Right atrium auricular region (tissue), 2 donors: ENCODE results near the gene TTLL6. TPM values are rescaled to one million over a fixed set of nuclear protein-coding genes. Genes with fewer than 3 reads are reported as not detected.

Experiments
- DNase-seq: peaks from one replicate; pipeline ENCODE4 v3.0.0-alpha.2; 2019; ENCODE audit warnings: low spot score
- H3K27ac ChIP-seq, 2 donors: fragments of 200-600 bp; sonication (generic); 1 replicate in 1 of 2; 2 replicates in 1 of 2; pipeline ENCODE4 v1.5.1; 2016 to 2019
- H3K27me3 ChIP-seq, 2 donors: fragments of 200-600 bp; sonication (generic); one replicate each; pipeline versions ENCODE4 v1.5.1 to v1.6.0; 2017 to 2019
- H3K36me3 ChIP-seq: fragments of 200-600 bp; sonication (generic); one replicate; pipeline ENCODE4 v1.5.1; 2016
- H3K4me1 ChIP-seq, 2 donors: fragments of 200-600 bp; sonication (generic); one replicate each; pipeline versions ENCODE4 v1.5.1 to v1.6.0; 2017 to 2019
- H3K4me3 ChIP-seq, 2 donors: fragments of 200-600 bp; sonication (generic); 1 replicate in 1 of 2; 2 replicates in 1 of 2; pipeline ENCODE4 v1.5.1; 2017 to 2019; ENCODE audit warnings: mild to moderate bottlenecking in 1 of 2, moderate library complexity in 1 of 2
- H3K9me3 ChIP-seq, 2 donors: fragments of 200-600 bp; sonication (generic); one replicate each; pipeline ENCODE4 v1.5.1; 2019
- total RNA-seq, 2 donors: library from RNA; depleted of rRNA; stranded (reverse); fragments of >200 nt; gene quantifications; one replicate each; pipeline ENCODE4 v1.1.0, GENCODE V29; 2016
- TF ChIP-seq, protein P1 (sequence below), 2 donors: fragments of 200-600 bp; sonication (generic); IDR thresholded peaks; one replicate each; pipeline ENCODE4 v1.5.1; 2019; ENCODE audit warnings: antibody characterized with exemption in 2 of 2

Gene TTLL6
- total RNA-seq, 2 donors from 2014 or later, result not detected

DNA sequence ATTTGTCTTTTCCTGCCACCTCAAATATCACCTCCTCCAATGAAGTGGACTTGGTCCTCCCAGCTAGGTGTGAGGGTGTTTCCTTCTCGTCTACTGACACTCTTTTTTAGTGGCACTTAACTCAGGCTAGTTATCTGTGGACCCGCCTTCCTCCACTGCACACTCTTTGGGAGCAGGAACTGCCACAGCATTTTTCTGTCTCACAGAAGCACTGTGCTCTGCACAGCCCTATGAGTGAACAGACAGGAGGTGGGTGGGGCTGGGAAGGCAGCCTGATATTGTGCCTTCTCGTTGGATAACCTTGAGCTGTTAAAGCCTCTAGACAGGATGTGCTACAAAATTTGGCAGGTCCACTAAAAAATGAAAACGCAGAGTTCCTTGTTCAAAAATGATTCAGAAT is 56.6 kb downstream of the TTLL6 start:
- H3K9me3 ChIP-seq, result no peaks in the 10 kb centered on the region
- H3K27me3 ChIP-seq, result peaks cover 3 to 10% of the 10 kb centered on the region in 2 donors
- no peaks in the 10 kb centered on the region for H3K36me3 ChIP-seq
- no peak for DNase-seq
- H3K4me1 ChIP-seq, result peaks cover 0 to 1% of the 10 kb centered on the region in 2 donors
- no peak overlapping the region for H3K4me3 ChIP-seq
- TF ChIP-seq, protein P1, sequence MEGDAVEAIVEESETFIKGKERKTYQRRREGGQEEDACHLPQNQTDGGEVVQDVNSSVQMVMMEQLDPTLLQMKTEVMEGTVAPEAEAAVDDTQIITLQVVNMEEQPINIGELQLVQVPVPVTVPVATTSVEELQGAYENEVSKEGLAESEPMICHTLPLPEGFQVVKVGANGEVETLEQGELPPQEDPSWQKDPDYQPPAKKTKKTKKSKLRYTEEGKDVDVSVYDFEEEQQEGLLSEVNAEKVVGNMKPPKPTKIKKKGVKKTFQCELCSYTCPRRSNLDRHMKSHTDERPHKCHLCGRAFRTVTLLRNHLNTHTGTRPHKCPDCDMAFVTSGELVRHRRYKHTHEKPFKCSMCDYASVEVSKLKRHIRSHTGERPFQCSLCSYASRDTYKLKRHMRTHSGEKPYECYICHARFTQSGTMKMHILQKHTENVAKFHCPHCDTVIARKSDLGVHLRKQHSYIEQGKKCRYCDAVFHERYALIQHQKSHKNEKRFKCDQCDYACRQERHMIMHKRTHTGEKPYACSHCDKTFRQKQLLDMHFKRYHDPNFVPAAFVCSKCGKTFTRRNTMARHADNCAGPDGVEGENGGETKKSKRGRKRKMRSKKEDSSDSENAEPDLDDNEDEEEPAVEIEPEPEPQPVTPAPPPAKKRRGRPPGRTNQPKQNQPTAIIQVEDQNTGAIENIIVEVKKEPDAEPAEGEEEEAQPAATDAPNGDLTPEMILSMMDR (IDR thresholded peaks at IDR 0.05), result no peak
- no peak overlapping the region for H3K27ac ChIP-seq

GRCh38 chr17:48759288-48759687 is 57.7 kb downstream of the TTLL6 start:
- H3K4me1 ChIP-seq, result peaks cover 0 to 12% of the 10 kb centered on the region in 2 donors
- H3K4me3 ChIP-seq, result no peak overlapping the region
- no peak overlapping the region for H3K27ac ChIP-seq
- TF ChIP-seq, protein P1 (IDR thresholded peaks at IDR 0.05), result no peak
- H3K9me3 ChIP-seq, result no peaks in the 10 kb centered on the region
- DNase-seq, result no peak
- no peaks in the 10 kb centered on the region for H3K36me3 ChIP-seq
- H3K27me3 ChIP-seq, result peaks cover 13 to 21% of the 10 kb centered on the region in 2 donors

DNA sequence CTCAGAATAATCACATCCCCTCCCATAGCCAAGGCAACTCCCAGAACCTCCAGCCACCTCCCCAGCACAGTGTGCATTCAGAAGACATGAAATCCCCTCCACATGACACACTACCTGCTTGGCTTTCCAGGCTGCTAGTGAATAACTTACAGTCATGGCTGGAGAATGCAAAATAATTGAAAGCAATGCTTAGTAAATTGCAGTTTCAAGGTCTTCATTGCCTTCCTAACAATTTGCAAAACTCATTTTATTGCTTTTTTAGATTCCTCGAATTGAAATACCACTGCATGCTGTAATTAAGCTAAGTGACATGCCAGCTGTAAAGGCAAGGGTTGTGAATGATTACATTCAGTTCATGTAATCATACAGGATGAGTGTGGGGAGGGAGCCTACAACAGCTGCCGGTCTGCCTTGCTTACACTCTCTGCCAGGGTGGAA is 59.5 kb downstream of the TTLL6 start:
- Histone ChIP-seq H3K4me3 (no peak overlapping the region), H3K36me3 (no peaks in the 10 kb centered on the region), H3K4me1 (peaks cover 0 to 20% of the 10 kb centered on the region in 2 donors), H3K27me3 (peaks cover 26 to 37% of the 10 kb centered on the region in 2 donors), H3K27ac (no peak overlapping the region), H3K9me3 (no peaks in the 10 kb centered on the region)
- DNase-seq, result no peak
- TF ChIP-seq, protein P1 (IDR thresholded peaks at IDR 0.05), result no peak

GRCh38 chr17:48756830-48757251 is 60.2 kb downstream of the TTLL6 start:
- H3K4me3 ChIP-seq, result no peak overlapping the region
- peaks cover 28 to 43% of the 10 kb centered on the region in 2 donors for H3K27me3 ChIP-seq
- H3K27ac ChIP-seq, result no peak overlapping the region
- no peaks in the 10 kb centered on the region for H3K9me3 ChIP-seq
- H3K4me1 ChIP-seq, result peaks cover 0 to 20% of the 10 kb centered on the region in 2 donors
- TF ChIP-seq, protein P1 (IDR thresholded peaks at IDR 0.05), result no peak
- H3K36me3 ChIP-seq, result no peaks in the 10 kb centered on the region
- no peak for DNase-seq

- H3K9me3 ChIP-seq, result no peaks in the 10 kb centered on the region
- DNase-seq, result no peak
- TF ChIP-seq, protein P1 (IDR thresholded peaks at IDR 0.05), result no peak
- H3K4me1 ChIP-seq, result peaks cover 0 to 20% of the 10 kb centered on the region in 2 donors
- H3K36me3 ChIP-seq, result no peaks in the 10 kb centered on the region
- peaks cover 32 to 57% of the 10 kb centered on the region in 2 donors for H3K27me3 ChIP-seq
- H3K4me3 ChIP-seq, result no peak overlapping the region
- no peak overlapping the region for H3K27ac ChIP-seq
Measured at GRCh38 chr17:48755356-48755755, 61.7 kb downstream of the TTLL6 start.
